D721Med (cell line): Measurements from ENCODE around the gene ACTRT2.

ENCODE experiments used
- DNase-seq: peaks from one replicate; pipeline ENCODE4 v3.0.0; 2011; ENCODE audit warnings: low spot score; ENCODE audit not compliant: insufficient read length
- FAIRE-seq: peaks from 2 replicates; lab custom pipeline; 2011; peaks lifted over from hg19 to GRCh38; lab: Jason Lieb, UNC
- TF ChIP-seq, protein P1 (sequence below): IDR thresholded peaks from 2 replicates; pipeline ENCODE4 v1.5.1; 2012; ENCODE audit warnings: mild to moderate bottlenecking, control low read depth; ENCODE audit not compliant: insufficient read depth; ENCODE audit errors: missing control alignments

ACTRT2 gene

DNA sequence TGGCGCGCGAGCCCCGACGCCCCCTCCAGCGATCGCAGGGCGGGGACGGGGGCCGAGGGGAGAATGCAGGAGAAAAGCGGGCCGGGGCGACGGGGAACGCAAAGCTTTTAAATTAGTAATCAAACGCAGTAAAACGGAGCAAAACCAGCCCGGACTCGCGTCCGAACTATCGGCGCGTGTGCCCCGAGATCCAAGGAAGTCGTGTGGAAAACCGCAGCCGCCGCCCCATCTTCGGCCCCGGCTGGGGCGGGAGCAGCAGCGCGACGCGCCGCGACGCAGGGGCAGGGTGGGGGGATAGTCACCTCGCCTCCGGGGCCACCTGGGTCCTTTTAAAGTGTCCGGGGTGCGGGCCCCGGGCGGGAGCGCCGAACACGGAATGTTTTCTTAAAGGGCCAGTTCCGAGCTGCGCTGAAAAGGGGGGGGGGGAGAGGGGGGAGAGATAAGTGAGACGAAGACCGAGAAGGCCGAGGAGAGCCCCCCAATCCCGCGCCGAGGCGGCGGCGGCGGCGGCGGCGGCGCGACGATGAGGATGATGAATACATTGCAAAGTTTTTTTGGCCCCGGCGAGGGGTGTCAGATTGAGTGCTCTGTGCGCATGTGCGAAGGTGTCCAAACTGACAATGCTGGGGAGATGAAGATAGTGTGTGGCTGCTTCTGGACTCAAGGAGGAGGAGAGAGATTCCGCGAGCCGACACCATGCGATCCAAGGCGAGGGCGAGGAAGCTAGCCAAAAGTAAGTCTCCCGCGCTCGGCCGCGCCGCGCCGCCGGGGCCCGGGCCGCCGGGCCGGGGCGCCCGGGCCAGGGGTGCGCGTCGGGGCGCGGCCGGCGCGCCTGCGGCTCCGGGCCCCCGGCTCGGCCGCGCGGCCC lies 47.5 kb downstream of the ACTRT2 start, which contains the start of gene PRDM16:
TSS of gene PRDM16 (plus strand) at position 640 of the 868 bp plus-strand sequence. CDS start at position 697, 57 bp downstream.
- FAIRE-seq: no peak
- DNase-seq: no peak

GRCh38 chr1:3069491-3070308 lies 48.4 kb downstream of the ACTRT2 start:
- TF ChIP-seq, protein P1, sequence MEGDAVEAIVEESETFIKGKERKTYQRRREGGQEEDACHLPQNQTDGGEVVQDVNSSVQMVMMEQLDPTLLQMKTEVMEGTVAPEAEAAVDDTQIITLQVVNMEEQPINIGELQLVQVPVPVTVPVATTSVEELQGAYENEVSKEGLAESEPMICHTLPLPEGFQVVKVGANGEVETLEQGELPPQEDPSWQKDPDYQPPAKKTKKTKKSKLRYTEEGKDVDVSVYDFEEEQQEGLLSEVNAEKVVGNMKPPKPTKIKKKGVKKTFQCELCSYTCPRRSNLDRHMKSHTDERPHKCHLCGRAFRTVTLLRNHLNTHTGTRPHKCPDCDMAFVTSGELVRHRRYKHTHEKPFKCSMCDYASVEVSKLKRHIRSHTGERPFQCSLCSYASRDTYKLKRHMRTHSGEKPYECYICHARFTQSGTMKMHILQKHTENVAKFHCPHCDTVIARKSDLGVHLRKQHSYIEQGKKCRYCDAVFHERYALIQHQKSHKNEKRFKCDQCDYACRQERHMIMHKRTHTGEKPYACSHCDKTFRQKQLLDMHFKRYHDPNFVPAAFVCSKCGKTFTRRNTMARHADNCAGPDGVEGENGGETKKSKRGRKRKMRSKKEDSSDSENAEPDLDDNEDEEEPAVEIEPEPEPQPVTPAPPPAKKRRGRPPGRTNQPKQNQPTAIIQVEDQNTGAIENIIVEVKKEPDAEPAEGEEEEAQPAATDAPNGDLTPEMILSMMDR: peak; percentile 17
- no peak for FAIRE-seq
- no peak for DNase-seq

More for the DNA sequence above, 47.5 kb downstream of the ACTRT2 start, which contains the start of gene PRDM16:
- TF ChIP-seq, protein P1: no peak

DNA sequence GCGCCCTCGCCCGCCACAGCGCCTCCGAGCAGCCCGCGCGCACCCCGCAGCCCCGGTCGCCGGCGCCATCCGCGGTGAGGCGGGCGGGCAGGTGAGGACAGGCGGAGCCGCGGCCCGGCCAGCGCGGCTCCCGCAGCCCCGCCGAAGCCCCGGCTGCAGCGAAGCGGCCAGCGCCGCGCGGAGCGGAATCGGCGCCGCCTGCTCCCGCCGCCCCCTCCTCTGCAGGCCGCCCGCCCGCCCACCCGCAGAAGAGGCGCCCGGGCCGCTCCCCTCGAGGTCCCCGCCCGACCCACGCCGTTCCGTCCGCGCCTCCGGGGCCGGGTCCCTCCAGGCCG lies 49.0 kb downstream of the ACTRT2 start:
- FAIRE-seq: no peak
- TF ChIP-seq, protein P1: no peak

GRCh38 chr1:3070644-3071564 lies 49.6 kb downstream of the ACTRT2 start:
- FAIRE-seq: no peak
- TF ChIP-seq, protein P1: no peak

More for the DNA sequence above, 49.0 kb downstream of the ACTRT2 start:
- DNase-seq: no peak

GRCh38 chr1:3071565-3072390 lies 50.5 kb downstream of the ACTRT2 start:
- TF ChIP-seq, protein P1: no peak
- FAIRE-seq: no peak
- DNase-seq: no peak

More at GRCh38 chr1:3070644-3071564, 49.6 kb downstream of the ACTRT2 start:
- no peak for DNase-seq
